B cell (primary cell): ENCODE data around the gene RET. TPM values are rescaled to one million over a fixed set of nuclear protein-coding genes. Genes with fewer than 3 reads are reported as not detected.

Source experiments
- ATAC-seq: fragments of 200-7000 bp; cut with Tn5 transposase; one replicate; pipeline ENCODE4 v1.10.0; 2021; ENCODE audit warnings: low read depth, mild to moderate bottlenecking, moderate number of reproducible peaks, moderate library complexity
- CTCF ChIA-PET: fragments of 350-600 bp; sonication (Branson Sonifier 250); formaldehyde crosslinking; loops from one replicate; lab custom pipeline; 2021; ENCODE audit warnings: antibody characterized with exemption, inconsistent platforms; lab: Charles Lee
- POLR2A ChIA-PET: fragments of 350-600 bp; sonication (Branson Sonifier 250); formaldehyde crosslinking; loops from one replicate; lab custom pipeline; 2021; ENCODE audit warnings: antibody characterized with exemption; lab: Charles Lee
- DNase-seq: peaks from one replicate; pipeline ENCODE4 v3.0.0; 2013
- H2AFZ ChIP-seq: 2 replicates; pipeline ENCODE4 v1.6.1; 2012; ENCODE audit warnings: mild to moderate bottlenecking, low read depth, low read length; ENCODE audit not compliant: insufficient read depth, poor library complexity, severe bottlenecking
- H3K27ac ChIP-seq, 2 donors: 1 replicate in 1 of 2; 2 replicates in 1 of 2; pipeline ENCODE4 v1.5.1; 2012 to 2013; ENCODE audit warnings: low read length in 2 of 2, mild to moderate bottlenecking in 2 of 2, moderate library complexity in 1 of 2
- H3K27me3 ChIP-seq, 4 experiments: fragments of 200-600 bp in 1 of 4; sonication (generic) in 1 of 4; replicated peaks in 1 of 4; 1 replicate in 2 of 4; 2 replicates in 2 of 4; pipeline versions ENCODE4 v1.6.1 to v1.7.0; 2013 to 2016; ENCODE audit warnings: low read length in 3 of 4, mild to moderate bottlenecking in 2 of 4, mixed read lengths in 1 of 4, moderate library complexity in 1 of 4; ENCODE audit not compliant: insufficient read depth in 4 of 4, control insufficient read depth in 3 of 4; ENCODE audit errors: control extremely low read depth in 1 of 4
- H3K36me3 ChIP-seq, 2 experiments: replicated peaks in 1 of 2; 1 replicate in 1 of 2; 2 replicates in 1 of 2; pipeline versions ENCODE4 v1.6.1 to v1.7.1; 2013; ENCODE audit warnings: low read length in 1 of 2; ENCODE audit not compliant: insufficient read depth in 2 of 2, control insufficient read depth in 1 of 2; ENCODE audit errors: control extremely low read depth in 1 of 2, extremely low read depth in 1 of 2
- H3K4me1 ChIP-seq, 2 donors: fragments of 200-600 bp in 1 of 2; sonication (generic) in 1 of 2; 1 replicate in 1 of 2; 2 replicates in 1 of 2; pipeline versions ENCODE4 v1.5.1 to v1.6.1; 2013 to 2017; ENCODE audit warnings: low read length in 2 of 2; ENCODE audit not compliant: control insufficient read depth in 2 of 2, insufficient read depth in 2 of 2
- H3K4me2 ChIP-seq: replicated peaks from 2 replicates; pipeline ENCODE3; 2012; ENCODE audit warnings: mild to moderate bottlenecking, low read depth, low read length; ENCODE audit not compliant: poor library complexity, severe bottlenecking
- H3K4me3 ChIP-seq, 5 experiments: fragments of 200-600 bp in 1 of 5; sonication (generic) in 1 of 5; 1 replicate in 3 of 5; 2 replicates in 2 of 5; pipeline versions ENCODE4 v1.5.1 to v1.7.0; 2011 to 2016; ENCODE audit warnings: low read length in 4 of 5, mild to moderate bottlenecking in 4 of 5, low read depth in 2 of 5, control low read depth in 1 of 5, moderate library complexity in 1 of 5; ENCODE audit not compliant: insufficient read depth in 1 of 5; ENCODE audit errors: control extremely low read depth in 1 of 5, extremely low read depth in 1 of 5
- H3K79me2 ChIP-seq: fragments of 200-600 bp; sonication (generic); one replicate; pipeline ENCODE4 v1.6.0; 2016; ENCODE audit warnings: low read length; ENCODE audit not compliant: control insufficient read depth, insufficient read depth
- H3K9ac ChIP-seq: fragments of 200-600 bp; sonication (generic); 2 replicates; pipeline ENCODE4 v1.6.1; 2017; ENCODE audit warnings: mild to moderate bottlenecking, low read length, moderate library complexity
- H3K9me3 ChIP-seq, 3 donors: one replicate each; pipeline versions ENCODE4 v1.6.1 to v1.7.1; 2013; ENCODE audit warnings: low read length in 2 of 3; ENCODE audit not compliant: control insufficient read depth in 2 of 3, insufficient read depth in 1 of 3; ENCODE audit errors: control extremely low read depth in 1 of 3
- H4K20me1 ChIP-seq: 2 replicates; pipeline ENCODE4 v1.6.0; 2012; ENCODE audit warnings: mild to moderate bottlenecking, low read length; ENCODE audit not compliant: insufficient read depth, control insufficient read depth, poor library complexity, severe bottlenecking
- H3K27ac Mint-ChIP-seq: one replicate; pipeline ENCODE4 v1.8.0; 2021; ENCODE audit warnings: mixed read lengths
- H3K27me3 Mint-ChIP-seq: one replicate; pipeline ENCODE4 v1.8.0; 2021; ENCODE audit warnings: mixed read lengths
- H3K4me1 Mint-ChIP-seq: one replicate; pipeline ENCODE4 v1.8.0; 2021; ENCODE audit warnings: mixed read lengths
- H3K4me3 Mint-ChIP-seq: one replicate; pipeline ENCODE4 v1.8.0; 2021; ENCODE audit warnings: mixed read lengths
- H3K9me3 Mint-ChIP-seq: one replicate; pipeline ENCODE4 v1.8.0; 2022; ENCODE audit warnings: mixed read lengths; ENCODE audit not compliant: insufficient read depth
- EZH2 ChIP-seq: IDR thresholded peaks from 2 replicates; pipeline ENCODE4 v1.6.1; 2012; ENCODE audit warnings: borderline replicate concordance, low read depth, mild to moderate bottlenecking, moderate library complexity, low read length; ENCODE audit not compliant: insufficient read depth, poor library complexity, severe bottlenecking
- WGBS: methylation state at CpG from one replicate; pipeline ENCODE4 v1.1.5; 2013; ENCODE audit warnings: missing lambda C conversion rate; ENCODE audit not compliant: insufficient coverage; 5-methylcytosine and 5-hydroxymethylcytosine counted together
- intact Hi-C: fragments of 100-400 bp; cut with micrococcal nuclease; formaldehyde crosslinking; loops from one replicate; pipeline ENCODE4 v1.10.0; 2022
- polyA plus RNA-seq: library from polyadenylated mRNA; depleted of rRNA; stranded (reverse); fragments of >200 nt; gene quantifications from 2 replicates; pipeline ENCODE4 v1.2.3, GENCODE V29; 2012
- total RNA-seq, 2 donors: library from RNA; stranded (reverse); fragments of 120-200 nt in 1 of 2; gene quantifications; 1 replicate in 1 of 2; 2 replicates in 1 of 2; pipeline versions ENCODE4 v1.2.3 to v1.2.4, GENCODE V29; 2013 to 2022
- TF ChIP-seq, protein P1 (sequence below): fragments of 200-600 bp; IDR thresholded peaks from one replicate; pipeline ENCODE4 v1.8.0; 2022; ENCODE audit warnings: antibody characterized with exemption, mild to moderate bottlenecking

The RET gene
- total and polyA plus RNA-seq, 2 donors (not counting 1 experiment from before 2014, with no cell fraction given) = 0.16 to 0.27 TPM

DNA sequence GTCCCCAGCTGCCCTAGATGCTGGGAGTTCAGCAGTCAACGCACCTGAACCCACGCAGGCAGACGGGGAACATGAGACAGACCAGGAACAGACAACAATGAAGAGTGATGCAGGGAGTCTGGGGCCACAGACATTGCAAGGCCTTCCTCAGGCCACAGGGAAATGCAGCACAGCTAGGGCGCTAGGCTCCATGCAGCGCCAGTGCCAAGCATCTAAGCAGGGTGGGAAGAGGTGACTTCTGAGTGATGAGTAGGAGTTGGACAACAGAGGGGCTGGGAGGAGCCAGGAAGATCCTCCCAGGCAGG lies 7.7 kb upstream of the RET start:
- no peaks in the 10 kb centered on the region for H3K27me3 ChIP-seq
- no peaks in the 10 kb centered on the region for H3K9me3 ChIP-seq
- no peak overlapping the region for H3K4me2 ChIP-seq
- TF ChIP-seq, protein P1, sequence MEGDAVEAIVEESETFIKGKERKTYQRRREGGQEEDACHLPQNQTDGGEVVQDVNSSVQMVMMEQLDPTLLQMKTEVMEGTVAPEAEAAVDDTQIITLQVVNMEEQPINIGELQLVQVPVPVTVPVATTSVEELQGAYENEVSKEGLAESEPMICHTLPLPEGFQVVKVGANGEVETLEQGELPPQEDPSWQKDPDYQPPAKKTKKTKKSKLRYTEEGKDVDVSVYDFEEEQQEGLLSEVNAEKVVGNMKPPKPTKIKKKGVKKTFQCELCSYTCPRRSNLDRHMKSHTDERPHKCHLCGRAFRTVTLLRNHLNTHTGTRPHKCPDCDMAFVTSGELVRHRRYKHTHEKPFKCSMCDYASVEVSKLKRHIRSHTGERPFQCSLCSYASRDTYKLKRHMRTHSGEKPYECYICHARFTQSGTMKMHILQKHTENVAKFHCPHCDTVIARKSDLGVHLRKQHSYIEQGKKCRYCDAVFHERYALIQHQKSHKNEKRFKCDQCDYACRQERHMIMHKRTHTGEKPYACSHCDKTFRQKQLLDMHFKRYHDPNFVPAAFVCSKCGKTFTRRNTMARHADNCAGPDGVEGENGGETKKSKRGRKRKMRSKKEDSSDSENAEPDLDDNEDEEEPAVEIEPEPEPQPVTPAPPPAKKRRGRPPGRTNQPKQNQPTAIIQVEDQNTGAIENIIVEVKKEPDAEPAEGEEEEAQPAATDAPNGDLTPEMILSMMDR = no peak
- no peak for TF ChIP-seq EZH2
- intact Hi-C loops = no loop called here
- H4K20me1 ChIP-seq = no peaks in the 10 kb centered on the region
- ChIA-PET POLR2A (no interaction called here), CTCF (no interaction called here)
- no peak overlapping the region for H2AFZ ChIP-seq
- DNase-seq (no peak), ATAC-seq (no peak)
- no peak overlapping the region for H3K27ac ChIP-seq
- Mint-ChIP-seq H3K27ac (no peak overlapping the region), H3K4me3 (no peak overlapping the region), H3K4me1 (no peaks in the 10 kb centered on the region), H3K27me3 (no peaks in the 10 kb centered on the region), H3K9me3 (no peaks in the 10 kb centered on the region)
- no peak overlapping the region for H3K4me3 ChIP-seq
- WGBS = 99% methylated on average over 5 of the region's 5 CpGs
- no peaks in the 10 kb centered on the region for H3K36me3 ChIP-seq
- H3K79me2 ChIP-seq = no peaks in the 10 kb centered on the region
- no peak overlapping the region for H3K9ac ChIP-seq
- H3K4me1 ChIP-seq = no peaks in the 10 kb centered on the region

DNA sequence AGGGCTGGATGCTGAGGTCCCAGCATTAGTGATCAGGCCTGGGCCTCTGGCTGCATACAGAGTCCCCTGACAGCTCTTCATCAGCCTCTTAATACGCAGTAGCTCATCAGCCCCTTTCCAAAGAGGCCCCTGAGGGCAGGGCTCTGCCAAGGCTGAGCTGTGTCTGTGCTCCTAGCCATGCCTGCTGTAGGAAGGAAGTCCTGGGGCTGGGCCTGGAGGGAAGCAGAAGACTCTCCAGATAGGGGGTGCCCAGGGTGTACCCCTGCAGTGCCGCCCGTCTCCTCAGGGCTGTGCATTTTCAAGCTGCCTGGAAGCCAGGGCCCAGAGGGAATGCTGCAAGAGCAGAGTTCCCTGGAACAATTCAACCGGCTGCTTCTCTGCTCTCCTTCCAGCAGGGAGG lies 7.3 kb upstream of the RET start:
- CTCF ChIA-PET = no interaction called here

More for the DNA sequence above, 7.3 kb upstream of the RET start:
- ATAC-seq = no peak
- Histone ChIP-seq H2AFZ (no peak overlapping the region), H3K9me3 (no peaks in the 10 kb centered on the region), H3K27ac (no peak overlapping the region), H3K79me2 (no peaks in the 10 kb centered on the region), H4K20me1 (no peaks in the 10 kb centered on the region), H3K4me3 (no peak overlapping the region), H3K9ac (no peak overlapping the region), H3K4me1 (no peaks in the 10 kb centered on the region), H3K4me2 (no peak overlapping the region), H3K36me3 (no peaks in the 10 kb centered on the region), H3K27me3 (peaks cover 0 to 3% (median 0%) of the 10 kb centered on the region in 4 experiments)
- no peaks in the 10 kb centered on the region for H3K9me3 Mint-ChIP-seq
- POLR2A ChIA-PET = no interaction called here
- H3K4me1 Mint-ChIP-seq = no peaks in the 10 kb centered on the region
- H3K27me3 Mint-ChIP-seq = no peaks in the 10 kb centered on the region
- TF ChIP-seq, protein P1 = no peak
- TF ChIP-seq EZH2 = no peak
- intact Hi-C loops = no loop called here
- H3K27ac Mint-ChIP-seq = no peak overlapping the region
- WGBS = 76% methylated on average over 4 of the region's 4 CpGs
- no peak overlapping the region for H3K4me3 Mint-ChIP-seq
- DNase-seq = no peak
